Suppressor macrophage treated with lipopolysaccharide for 1 hour (primary cell): Measurements from ENCODE around the gene NCEH1.
"Not testable (repeated sequence)": the region's sequence is repeated elsewhere in the genome, so short reads cannot be mapped to it uniquely, and the experiment has no call there.

Experiments used
- DNase-seq, 3 donors: peaks; one replicate each; pipeline ENCODE4 v3.0.0-alpha.2; 2020 to 2022

Gene NCEH1

GRCh38 chr3:172675441-172676193 is 35.2 kb downstream of the NCEH1 start:
- DNase-seq: peak; percentile 65 to 81 (median 78)

GRCh38 chr3:172673210-172673679 is 37.6 kb downstream of the NCEH1 start:
- DNase-seq: peak; percentile 80 to 89 (median 85)

- DNase-seq: peak; percentile 44 to 57 (median 52)
Observed at GRCh38 chr3:172669021-172669420, 41.8 kb downstream of the NCEH1 start.

GRCh38 chr3:172666873-172667694 is 43.8 kb downstream of the NCEH1 start:
- peak; percentile 91 to 94 (median 91) for DNase-seq

GRCh38 chr3:172666181-172666872 is 44.5 kb downstream of the NCEH1 start:
- DNase-seq: no peak

- not testable (repeated sequence) for DNase-seq
Observed at GRCh38 chr3:172665510-172665909, 45.4 kb downstream of the NCEH1 start.

GRCh38 chr3:172660421-172660820 is 50.4 kb downstream of the NCEH1 start:
- DNase-seq: not testable (repeated sequence)

GRCh38 chr3:172659246-172660002 is 51.4 kb downstream of the NCEH1 start:
- DNase-seq: no peak

- DNase-seq: no peak
Observed at GRCh38 chr3:172658344-172659245, 52.3 kb downstream of the NCEH1 start.

- peak in 1 of 3 donors; percentile 12 for DNase-seq
Observed at GRCh38 chr3:172656602-172657001, 54.3 kb downstream of the NCEH1 start.

- no peak for DNase-seq
Observed at GRCh38 chr3:172655388-172655787, 55.5 kb downstream of the NCEH1 start.

GRCh38 chr3:172654470-172654869 is 56.4 kb downstream of the NCEH1 start:
- no peak for DNase-seq

GRCh38 chr3:172653004-172653572 is 57.8 kb downstream of the NCEH1 start:
- DNase-seq: peak in 1 of 3 donors; percentile 16

- DNase-seq: peak; percentile 39 to 58 (median 47)
Observed at GRCh38 chr3:172651936-172652625, 58.8 kb downstream of the NCEH1 start.

- peak in 2 of 3 donors; percentile 11 to 27 for DNase-seq
Observed at GRCh38 chr3:172649987-172650386, 60.9 kb downstream of the NCEH1 start.

GRCh38 chr3:172648747-172649146 is 62.1 kb downstream of the NCEH1 start:
- DNase-seq: peak; percentile 73 to 91 (median 90)

- peak in 1 of 3 donors; percentile 14 for DNase-seq
Observed at GRCh38 chr3:172647823-172648222, 63.0 kb downstream of the NCEH1 start.

GRCh38 chr3:172647080-172647479 is 63.8 kb downstream of the NCEH1 start:
- peak in 1 of 3 donors; percentile 11 for DNase-seq

GRCh38 chr3:172646439-172647015 is 64.3 kb downstream of the NCEH1 start:
- peak in 1 of 3 donors; percentile 16 for DNase-seq

- no peak for DNase-seq
Observed at GRCh38 chr3:172644258-172644657, 66.6 kb downstream of the NCEH1 start.
